ACC112 (cell line): ENCODE data around the gene SEPTIN8.

Experiments used
- H2AFZ ChIP-seq: fragments of 200-600 bp; sonication (generic); one replicate; pipeline ENCODE4 v1.6.0; 2017; ENCODE audit warnings: antibody characterized with exemption, low read length; ENCODE audit not compliant: unreplicated experiment
- H3K27ac ChIP-seq: fragments of 200-600 bp; sonication (generic); 2 replicates; pipeline ENCODE4 v1.5.1; 2014; ENCODE audit warnings: low read depth, mild to moderate bottlenecking, antibody characterized with exemption, low read length, moderate library complexity
- H3K27me3 ChIP-seq: fragments of 200-600 bp; sonication (generic); 2 replicates; pipeline ENCODE4 v1.6.1; 2014; ENCODE audit warnings: mild to moderate bottlenecking, antibody characterized with exemption, low read length, moderate library complexity, mixed read lengths; ENCODE audit not compliant: insufficient read depth
- H3K36me3 ChIP-seq: fragments of 200-600 bp; sonication (generic); 2 replicates; pipeline ENCODE4 v1.6.1; 2016; ENCODE audit warnings: mild to moderate bottlenecking, antibody characterized with exemption, low read length, moderate library complexity, mixed read lengths; ENCODE audit not compliant: insufficient read depth
- H3K4me1 ChIP-seq: fragments of 200-600 bp; sonication (generic); one replicate; pipeline ENCODE4 v1.6.1; 2016; ENCODE audit warnings: low read length, mixed read lengths; ENCODE audit not compliant: insufficient read depth, unreplicated experiment, control insufficient read depth
- H3K4me3 ChIP-seq: fragments of 200-600 bp; sonication (generic); 2 replicates; pipeline ENCODE4 v1.5.1; 2014; ENCODE audit warnings: mild to moderate bottlenecking, low read depth, low read length
- H3K79me2 ChIP-seq: fragments of 200-600 bp; sonication (generic); one replicate; pipeline ENCODE4 v1.6.0; 2016; ENCODE audit warnings: low read length; ENCODE audit not compliant: control insufficient read depth, unreplicated experiment, insufficient read depth

The SEPTIN8 gene

GRCh38 chr5:132754111-132754510 lies 22.9 kb downstream of the SEPTIN8 start:
- Histone ChIP-seq H3K4me1 (peaks cover 19% of the 10 kb centered on the region), H3K4me3 (no peak overlapping the region), H3K27ac (no peak overlapping the region), H2AFZ (no peak overlapping the region), H3K36me3 (peaks cover 4% of the 10 kb centered on the region; the same call in 1 of the 2 replicates), H3K79me2 (no peaks in the 10 kb centered on the region), H3K27me3 (peaks cover 12% of the 10 kb centered on the region)

DNA sequence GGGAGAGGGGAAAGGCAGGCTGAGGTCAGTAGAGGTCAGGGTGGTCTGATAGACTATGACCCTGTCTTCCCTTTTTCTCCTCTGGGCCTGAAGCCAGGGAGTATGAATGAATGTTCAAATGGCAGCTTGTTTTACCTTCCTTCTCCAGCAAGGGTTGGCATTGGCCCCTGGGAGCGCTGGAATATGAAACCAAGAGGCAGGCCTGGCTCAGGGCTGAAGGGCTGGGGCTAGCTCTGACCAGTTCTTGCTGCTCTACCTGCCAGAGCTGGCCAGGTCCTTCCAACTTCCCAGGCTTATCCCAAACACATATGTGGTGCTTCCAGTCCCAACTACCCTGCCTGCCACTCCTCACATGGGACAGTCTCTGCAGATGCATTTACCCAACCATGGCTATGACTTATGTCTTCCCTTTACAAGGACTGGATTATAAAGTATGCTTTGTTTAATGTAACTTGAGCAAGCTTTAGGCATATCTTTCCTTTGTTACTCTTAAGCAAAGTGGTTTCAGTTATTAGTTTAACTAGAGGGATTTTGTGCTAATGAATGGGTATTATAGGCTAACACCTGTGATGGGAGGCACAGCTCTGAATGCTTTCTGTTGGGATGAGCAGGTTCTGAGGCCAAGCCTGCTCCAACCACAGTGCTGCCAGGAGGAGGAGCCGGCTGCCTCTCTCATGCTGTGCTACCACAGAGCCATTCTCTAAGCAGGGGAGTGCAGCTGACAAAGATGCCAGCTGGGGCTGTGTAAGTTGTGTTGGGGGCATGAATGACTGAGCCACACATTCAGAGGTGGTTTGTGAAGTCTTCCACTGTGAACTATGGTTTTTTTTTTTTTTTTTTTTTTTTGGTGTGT lies 23.7 kb downstream of the SEPTIN8 start:
- Histone ChIP-seq H2AFZ (no peak overlapping the region), H3K36me3 (no peaks in the 10 kb centered on the region), H3K27me3 (peaks cover 19% of the 10 kb centered on the region), H3K4me3 (no peak overlapping the region), H3K4me1 (peaks cover 19% of the 10 kb centered on the region), H3K79me2 (no peaks in the 10 kb centered on the region), H3K27ac (no peak overlapping the region)

GRCh38 chr5:132752581-132753125 lies 24.4 kb downstream of the SEPTIN8 start:
- no peak overlapping the region for H3K4me3 ChIP-seq

DNA sequence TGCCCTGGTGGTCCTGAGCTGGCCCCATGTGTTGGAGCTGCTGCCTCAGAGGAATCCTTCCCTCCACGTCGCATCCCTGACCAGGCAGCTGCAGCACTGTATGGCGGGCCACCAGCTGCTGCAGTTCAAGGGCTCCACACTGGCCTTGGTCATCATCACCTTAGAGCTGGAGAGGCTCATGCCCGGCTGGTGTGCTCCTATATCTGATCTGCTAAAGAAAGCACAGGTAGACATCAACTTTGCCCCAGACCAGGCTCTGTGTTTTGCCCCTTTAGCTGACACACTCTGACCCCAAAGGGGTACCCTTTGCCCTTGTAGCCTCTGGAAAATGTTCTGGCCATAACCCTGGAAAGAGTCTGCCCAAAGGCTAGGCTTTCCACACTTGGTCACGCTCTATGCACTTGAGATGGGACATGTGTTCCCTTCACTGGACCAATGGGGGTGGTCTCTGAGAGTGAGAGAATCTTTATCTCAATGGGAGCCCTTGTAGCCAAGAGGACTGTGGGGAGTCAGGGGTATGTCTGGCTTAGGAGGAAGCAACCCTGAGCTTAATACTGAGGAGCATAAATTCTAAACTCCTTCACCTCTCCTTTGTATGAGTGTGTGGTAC lies 25.0 kb downstream of the SEPTIN8 start:
- H3K36me3 ChIP-seq: no peaks in the 10 kb centered on the region
- no peak overlapping the region for H3K27ac ChIP-seq
- H3K79me2 ChIP-seq: no peaks in the 10 kb centered on the region
- H3K4me1 ChIP-seq: peaks cover 19% of the 10 kb centered on the region
- no peak overlapping the region for H2AFZ ChIP-seq
- H3K4me3 ChIP-seq: 0 out of 2 replicates have a peak overlapping the region, but pooled peaks have one; percentile 0
- H3K27me3 ChIP-seq: peaks cover 32% of the 10 kb centered on the region

More at GRCh38 chr5:132752581-132753125, 24.4 kb downstream of the SEPTIN8 start:
- no peaks in the 10 kb centered on the region for H3K36me3 ChIP-seq
- no peak overlapping the region for H2AFZ ChIP-seq
- peaks cover 19% of the 10 kb centered on the region for H3K4me1 ChIP-seq
- H3K27me3 ChIP-seq: peaks cover 26% of the 10 kb centered on the region
- no peaks in the 10 kb centered on the region for H3K79me2 ChIP-seq
- H3K27ac ChIP-seq: no peak overlapping the region

GRCh38 chr5:132751444-132751843 lies 25.6 kb downstream of the SEPTIN8 start:
- Histone ChIP-seq H3K27me3 (peaks cover 38% of the 10 kb centered on the region), H3K79me2 (no peaks in the 10 kb centered on the region), H3K4me1 (peaks cover 19% of the 10 kb centered on the region), H3K27ac (no peak overlapping the region), H3K4me3 (0 out of 2 replicates have a peak overlapping the region, but pooled peaks have one; percentile 0), H3K36me3 (no peaks in the 10 kb centered on the region), H2AFZ (no peak overlapping the region)

GRCh38 chr5:132750471-132751230 lies 26.4 kb downstream of the SEPTIN8 start:
- H3K4me1 ChIP-seq: peaks cover 19% of the 10 kb centered on the region
- H3K27me3 ChIP-seq: peaks cover 46% of the 10 kb centered on the region
- H2AFZ ChIP-seq: no peak overlapping the region
- 0 out of 2 replicates have a peak overlapping the region, but pooled peaks have one; percentile 0 for H3K4me3 ChIP-seq
- H3K36me3 ChIP-seq: no peaks in the 10 kb centered on the region
- no peak overlapping the region for H3K27ac ChIP-seq
- H3K79me2 ChIP-seq: no peaks in the 10 kb centered on the region

DNA sequence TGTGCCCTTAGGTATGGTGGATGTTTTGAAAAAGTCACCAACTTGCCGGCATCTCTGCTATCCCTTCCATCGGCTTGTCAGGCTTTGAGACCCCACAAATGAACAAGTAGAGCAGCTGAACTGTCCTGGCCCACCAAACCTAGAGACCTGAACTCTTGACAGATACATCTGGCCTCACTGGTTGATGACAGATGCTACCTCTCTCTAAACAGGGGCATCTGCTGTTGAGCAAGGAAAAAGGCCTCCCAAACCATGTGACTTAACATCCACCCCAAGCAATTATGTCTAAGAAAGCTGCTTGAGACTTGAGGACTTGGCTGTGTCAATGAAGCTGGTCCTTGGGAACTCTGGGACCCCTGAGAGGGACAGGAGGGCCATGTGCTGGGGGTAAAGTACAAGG lies 27.5 kb downstream of the SEPTIN8 start:
- Histone ChIP-seq H3K79me2 (no peaks in the 10 kb centered on the region), H2AFZ (no peak overlapping the region), H3K4me3 (no peak overlapping the region), H3K27me3 (peaks cover 53% of the 10 kb centered on the region), H3K36me3 (no peaks in the 10 kb centered on the region), H3K27ac (no peak overlapping the region), H3K4me1 (peaks cover 19% of the 10 kb centered on the region)

- H3K79me2 ChIP-seq: no peaks in the 10 kb centered on the region
- H3K36me3 ChIP-seq: no peaks in the 10 kb centered on the region
- peaks cover 53% of the 10 kb centered on the region for H3K27me3 ChIP-seq
- peaks cover 19% of the 10 kb centered on the region for H3K4me1 ChIP-seq
- H3K27ac ChIP-seq: no peak overlapping the region
- H2AFZ ChIP-seq: no peak overlapping the region
- H3K4me3 ChIP-seq: no peak overlapping the region
Observed at GRCh38 chr5:132748522-132749000, 28.5 kb downstream of the SEPTIN8 start.

DNA sequence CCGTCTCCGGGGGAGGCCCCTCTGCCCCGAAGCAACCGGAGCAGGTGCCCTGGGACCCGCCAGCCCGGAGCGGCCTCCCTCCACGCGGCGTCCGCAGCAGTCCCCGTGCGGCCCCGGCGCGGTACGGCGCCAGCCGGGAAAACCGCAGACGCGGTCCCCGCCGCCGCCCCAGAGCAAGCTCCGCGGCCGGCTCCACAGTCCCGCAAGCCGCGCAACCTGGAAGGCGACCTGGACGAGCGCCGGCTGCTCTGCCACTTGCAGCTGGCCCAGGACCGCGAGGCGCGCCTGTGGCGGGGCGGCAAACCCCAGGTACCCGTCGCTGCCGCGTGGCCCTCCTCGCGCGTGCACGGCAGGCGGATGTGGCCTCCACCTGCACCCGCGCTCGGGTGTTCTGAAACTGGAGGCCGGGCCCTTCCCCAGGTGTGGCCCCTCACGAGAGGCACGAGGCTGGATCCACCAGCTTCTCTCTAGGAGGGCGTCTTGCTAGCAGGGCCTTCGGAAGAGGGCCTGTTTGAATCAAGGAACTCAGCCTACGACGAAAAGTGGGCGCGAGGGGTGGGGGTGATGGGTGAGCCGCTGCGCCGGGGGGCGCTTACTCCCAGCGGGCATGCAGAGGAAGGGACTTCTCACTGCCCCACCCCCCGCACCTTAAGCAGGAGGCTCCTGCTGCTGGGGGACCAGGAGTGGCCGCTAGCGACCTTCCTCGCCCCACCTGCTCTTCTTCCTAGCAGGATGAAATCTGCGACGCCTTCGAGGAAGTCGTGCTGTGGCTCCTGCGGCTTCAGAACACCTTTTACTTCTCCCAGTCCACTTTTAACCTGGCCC lies 29.2 kb downstream of the SEPTIN8 start:
- H3K27ac ChIP-seq: no peak overlapping the region
- peak overlapping the region; percentile 72; the same call in 1 of the 2 replicates for H3K4me3 ChIP-seq
- peaks cover 19% of the 10 kb centered on the region for H3K4me1 ChIP-seq
- peaks cover 50% of the 10 kb centered on the region for H3K27me3 ChIP-seq
- H3K36me3 ChIP-seq: no peaks in the 10 kb centered on the region
- H2AFZ ChIP-seq: peak overlapping the region; percentile 50
- H3K79me2 ChIP-seq: no peaks in the 10 kb centered on the region
